GM23248 (cell line): ENCODE measurements around the gene LENG9. TPM values are rescaled to one million over a fixed set of nuclear protein-coding genes. Genes with fewer than 3 reads are reported as not detected.
A peak's percentile ranks its signal among the peaks of the same experiment; 100 is the strongest.

Experiments
- DNase-seq: peaks from one replicate; pipeline ENCODE4 v3.0.0-alpha.2; 2015
- H2AFZ ChIP-seq: fragments of 200-600 bp; sonication (generic); 2 replicates; pipeline ENCODE4 v1.6.1; 2016; ENCODE audit warnings: antibody characterized with exemption
- H3F3A ChIP-seq: fragments of 200-600 bp; sonication (generic); 2 replicates; pipeline ENCODE4 v1.6.1; 2016; ENCODE audit warnings: mild to moderate bottlenecking, antibody characterized with exemption, mixed run types; ENCODE audit not compliant: insufficient read depth
- H3K27ac ChIP-seq: fragments of 200-600 bp; sonication (generic); 2 replicates; pipeline ENCODE4 v1.5.1; 2016; ENCODE audit warnings: mild to moderate bottlenecking
- H3K27me3 ChIP-seq: fragments of 200-600 bp; sonication (generic); replicated peaks from 2 replicates; pipeline ENCODE4 v1.6.1; 2016; ENCODE audit warnings: mild to moderate bottlenecking; ENCODE audit not compliant: insufficient read depth
- H3K36me3 ChIP-seq: fragments of 200-600 bp; sonication (generic); 2 replicates; pipeline ENCODE4 v1.6.1; 2016; ENCODE audit warnings: low read depth, mild to moderate bottlenecking
- H3K4me1 ChIP-seq: fragments of 200-600 bp; sonication (generic); 2 replicates; pipeline ENCODE4 v1.6.1; 2016; ENCODE audit warnings: mild to moderate bottlenecking; ENCODE audit not compliant: insufficient read depth
- H3K4me2 ChIP-seq: fragments of 200-600 bp; sonication (generic); one replicate; pipeline ENCODE4 v1.6.1; 2016; ENCODE audit warnings: mild to moderate bottlenecking; ENCODE audit not compliant: unreplicated experiment
- H3K4me3 ChIP-seq: fragments of 200-600 bp; sonication (generic); 2 replicates; pipeline ENCODE4 v1.5.1; 2016; ENCODE audit warnings: mild to moderate bottlenecking
- H3K79me2 ChIP-seq: fragments of 200-600 bp; sonication (generic); 2 replicates; pipeline ENCODE4 v1.6.1; 2016; ENCODE audit warnings: mild to moderate bottlenecking; ENCODE audit not compliant: insufficient read depth
- H3K9ac ChIP-seq: fragments of 200-600 bp; sonication (generic); 2 replicates; pipeline ENCODE4 v1.6.1; 2016; ENCODE audit warnings: mild to moderate bottlenecking
- H3K9me2 ChIP-seq: fragments of 200-600 bp; sonication (generic); 2 replicates; pipeline ENCODE4 v1.6.1; 2016; ENCODE audit warnings: mixed run types, mild to moderate bottlenecking, moderate library complexity; ENCODE audit not compliant: insufficient read depth
- H3K9me3 ChIP-seq: fragments of 200-600 bp; sonication (generic); one replicate; pipeline ENCODE4 v1.6.1; 2017; ENCODE audit warnings: low read depth
- H4K20me1 ChIP-seq: fragments of 200-600 bp; sonication (generic); 2 replicates; pipeline ENCODE4 v1.6.0; 2016; ENCODE audit not compliant: insufficient read depth
- EZH2 ChIP-seq: fragments of 200-600 bp; sonication (generic); IDR thresholded peaks from 2 replicates; pipeline ENCODE4 v1.6.1; 2018; ENCODE audit warnings: antibody characterized with exemption, mild to moderate bottlenecking; ENCODE audit not compliant: insufficient read depth, poor library complexity, severe bottlenecking
- EZH2phosphoT487 ChIP-seq: fragments of 200-600 bp; sonication (generic); IDR thresholded peaks from 2 replicates; pipeline ENCODE4 v1.6.1; 2018; ENCODE audit warnings: antibody characterized with exemption, moderate library complexity, mild to moderate bottlenecking, low read depth; ENCODE audit not compliant: insufficient read depth
- WGBS, 2 experiments: methylation state at CpG; one replicate each; pipeline ENCODE4 v1.1.6; 2015 to 2017; ENCODE audit warnings: low lambda C conversion rate in 2 of 2, low coverage in 1 of 2; ENCODE audit errors: missing lambda C conversion rate in 2 of 2; 5-methylcytosine and 5-hydroxymethylcytosine counted together
- in situ Hi-C: fragments of 300-500 bp; cut with MboI; formaldehyde crosslinking; loops from 2 replicates; pipeline ENCODE4 v1.15.0; 2020
- polyA plus RNA-seq: library from polyadenylated mRNA; unstranded; fragments of >200 nt; fragmentation: Nextera tagmentation; extraction: Ambion mirVana; gene quantifications from 2 replicates; pipeline ENCODE4 v1.2.1, GENCODE V29; 2016
- total RNA-seq: library from RNA; depleted of rRNA; stranded (reverse); fragments of >200 nt; shearing (Covaris generic); gene quantifications from 2 replicates; pipeline ENCODE4 v1.2.3, GENCODE V29; 2014

LENG9 gene
- total and polyA plus RNA-seq, 2 experiments from 2014 or later, result 0.41 to 13.5 TPM

GRCh38 chr19:54465426-54466109, 2.0 kb upstream of the LENG9 start:
- no peak for DNase-seq
- Histone ChIP-seq H3K79me2 (peaks cover 35% of the 10 kb centered on the region), H3K4me3 (no peak overlapping the region), H3K27me3 (no peaks in the 10 kb centered on the region), H3K9ac (no peak overlapping the region), H3K36me3 (0 out of 2 replicates have a peak, but pooled peaks cover 2% of the 10 kb centered on the region), H3K9me3 (no peaks in the 10 kb centered on the region), H3F3A (peaks cover 30% of the 10 kb centered on the region), H3K4me1 (peaks cover 10% of the 10 kb centered on the region), H3K9me2 (no peaks in the 10 kb centered on the region), H4K20me1 (no peaks in the 10 kb centered on the region), H2AFZ (no peak overlapping the region), H3K27ac (no peak overlapping the region), H3K4me2 (no peak overlapping the region)
- in situ Hi-C loops, result loop anchor here (25.0 kb wide), 1 partner anchor 1197 kb away; the partner anchor contains the start of gene U2AF2
- TF ChIP-seq EZH2 (no peak), EZH2phosphoT487 (no peak)
- WGBS, 2 experiments, result 93 to 96% methylated on average over 39 to 49 of the region's 49 CpGs

GRCh38 chr19:54464630-54465425, 1.2 kb upstream of the LENG9 start:
- Histone ChIP-seq H3K4me2 (peak overlapping the region; percentile 89), H2AFZ (peak overlapping the region; percentile 77), H3K36me3 (0 out of 2 replicates have a peak, but pooled peaks cover 2% of the 10 kb centered on the region), H3K4me1 (peaks cover 8% of the 10 kb centered on the region), H3K9ac (peak overlapping the region; percentile 55), H3K27me3 (no peaks in the 10 kb centered on the region), H3K27ac (peak overlapping the region; percentile 93), H3K9me2 (no peaks in the 10 kb centered on the region), H3K9me3 (no peaks in the 10 kb centered on the region), H3K79me2 (peaks cover 34% of the 10 kb centered on the region), H3F3A (peaks cover 30% of the 10 kb centered on the region), H4K20me1 (no peaks in the 10 kb centered on the region), H3K4me3 (peak overlapping the region; percentile 77)
- in situ Hi-C loops, result loop anchor here (25.0 kb wide), 1 partner anchor 1197 kb away; the partner anchor contains the start of gene U2AF2
- no peak for TF ChIP-seq EZH2phosphoT487
- no peak for TF ChIP-seq EZH2
- 13 to 52% methylated on average over 36 to 82 of the region's 87 CpGs for WGBS, 2 experiments
- DNase-seq, result peak; percentile 94

- WGBS, 2 experiments, result 2 to 3% methylated on average over 22 to 26 of the region's 26 CpGs
- Histone ChIP-seq H3K4me1 (peaks cover 8% of the 10 kb centered on the region), H3K9ac (peak overlapping the region; percentile 55), H3K4me2 (peak overlapping the region; percentile 89), H3K36me3 (0 out of 2 replicates have a peak, but pooled peaks cover 2% of the 10 kb centered on the region), H3F3A (peaks cover 32% of the 10 kb centered on the region), H4K20me1 (no peaks in the 10 kb centered on the region), H3K4me3 (peak overlapping the region; percentile 77), H3K27me3 (no peaks in the 10 kb centered on the region), H3K79me2 (peaks cover 34% of the 10 kb centered on the region), H3K27ac (peak overlapping the region; percentile 93), H3K9me3 (no peaks in the 10 kb centered on the region), H2AFZ (peak overlapping the region; percentile 77), H3K9me2 (no peaks in the 10 kb centered on the region)
- TF ChIP-seq EZH2phosphoT487 (no peak), EZH2 (no peak)
- in situ Hi-C loops, result loop anchor here (25.0 kb wide), 1 partner anchor 1198 kb away; the partner anchor contains the start of gene U2AF2
- peak; percentile 88 for DNase-seq
Measured at GRCh38 chr19:54464044-54464629, 559 bp upstream of the LENG9 start.
